IMR-90 (cell line): Measurements from ENCODE around the gene TOMM7. TPM values are rescaled to one million over a fixed set of nuclear protein-coding genes. Genes with fewer than 3 reads are reported as not detected.

Experiments
- ATAC-seq: fragments of 200-7000 bp; cut with Tn5 transposase; 2 replicates; pipeline ENCODE4 v1.9.1; 2020; ENCODE audit warnings: low read depth, mild to moderate bottlenecking, moderate library complexity
- BruUV-seq: library from RNA; stranded (reverse); fragments of 400-500 nt; replicated peaks from 2 replicates; lab custom pipeline; 2021; lab: Mats Ljungman, UMichigan
- CTCF ChIA-PET: fragments of 300-600 bp; formaldehyde crosslinking; extraction: SDS; loops from one replicate; lab custom pipeline; 2021; ENCODE audit warnings: antibody characterized with exemption; lab: Yijun Ruan, JAX
- POLR2A ChIA-PET: fragments of 300-600 bp; sonication (Branson Sonifier 250); formaldehyde crosslinking; loops from one replicate; lab custom pipeline; 2022; ENCODE audit warnings: antibody characterized with exemption; ENCODE audit not compliant: unreplicated experiment; lab: Charles Lee
- DNase-seq: peaks from one replicate; pipeline ENCODE4 v3.0.0; 2013
- H2AFZ ChIP-seq: replicated peaks from 2 replicates; pipeline ENCODE3; 2013; ENCODE audit warnings: low read length, mild to moderate bottlenecking; ENCODE audit not compliant: poor library complexity
- H2AK5ac ChIP-seq: 2 replicates; pipeline ENCODE4 v1.6.1; 2013; ENCODE audit warnings: low read depth, low read length, inconsistent platforms
- H2AK9ac ChIP-seq: replicated peaks from 2 replicates; pipeline ENCODE3; 2013; ENCODE audit warnings: mild to moderate bottlenecking, low read depth, low read length, moderate library complexity; ENCODE audit not compliant: poor library complexity
- H2BK120ac ChIP-seq: 2 replicates; pipeline ENCODE4 v1.6.1; 2013; ENCODE audit warnings: low read depth, low read length, inconsistent platforms
- H2BK15ac ChIP-seq: 3 replicates; pipeline ENCODE4 v1.6.1; 2013; ENCODE audit warnings: low read depth, low read length, inconsistent platforms
- H2BK20ac ChIP-seq: 2 replicates; pipeline ENCODE4 v1.6.1; 2013; ENCODE audit warnings: low read depth, mild to moderate bottlenecking, inconsistent platforms, low read length, moderate library complexity
- H2BK5ac ChIP-seq: 2 replicates; pipeline ENCODE4 v1.6.1; 2013; ENCODE audit warnings: mild to moderate bottlenecking, low read depth, low read length, inconsistent platforms; ENCODE audit not compliant: poor library complexity, severe bottlenecking
- H3K14ac ChIP-seq: replicated peaks from 2 replicates; pipeline ENCODE4 v1.6.1; 2013; ENCODE audit warnings: low read depth, low read length, inconsistent platforms
- H3K18ac ChIP-seq: 2 replicates; pipeline ENCODE4 v1.6.1; 2013; ENCODE audit warnings: low read depth, low read length, control low read depth
- H3K23ac ChIP-seq: 2 replicates; pipeline ENCODE4 v1.6.1; 2013; ENCODE audit warnings: low read depth, low read length, inconsistent platforms
- H3K27ac ChIP-seq: 2 replicates; pipeline ENCODE4 v1.5.1; 2013; ENCODE audit warnings: mild to moderate bottlenecking, control low read depth, low read length; ENCODE audit not compliant: insufficient read depth
- H3K27me3 ChIP-seq: 2 replicates; pipeline ENCODE4 v1.6.1; 2013; ENCODE audit warnings: low read length; ENCODE audit not compliant: control insufficient read depth, insufficient read depth
- H3K36me3 ChIP-seq: 2 replicates; pipeline ENCODE4 v1.6.1; 2013; ENCODE audit warnings: low read length, mixed read lengths; ENCODE audit not compliant: control insufficient read depth, insufficient read depth
- H3K4ac ChIP-seq: 2 replicates; pipeline ENCODE4 v1.6.1; 2013; ENCODE audit warnings: low read depth, low read length, inconsistent platforms
- H3K4me1 ChIP-seq: 2 replicates; pipeline ENCODE4 v1.6.1; 2013; ENCODE audit warnings: low read length, mixed read lengths; ENCODE audit not compliant: control insufficient read depth, insufficient read depth
- H3K4me2 ChIP-seq: 2 replicates; pipeline ENCODE4 v1.6.1; 2013; ENCODE audit warnings: low read depth, mild to moderate bottlenecking, control low read depth, low read length, moderate library complexity
- H3K4me3 ChIP-seq: 2 replicates; pipeline ENCODE4 v1.5.1; 2013; ENCODE audit warnings: low read depth, mild to moderate bottlenecking, control low read depth, low read length, moderate library complexity; ENCODE audit not compliant: insufficient read depth
- H3K56ac ChIP-seq: 2 replicates; pipeline ENCODE4 v1.6.1; 2013; ENCODE audit warnings: low read length, inconsistent platforms; ENCODE audit not compliant: insufficient read depth; ENCODE audit errors: extremely low read depth
- H3K79me1 ChIP-seq, 2 experiments: 2 replicates each; pipeline ENCODE4 v1.6.1; 2013; ENCODE audit warnings: low read length in 2 of 2, inconsistent platforms in 1 of 2, low read depth in 1 of 2
- H3K9ac ChIP-seq: 2 replicates; pipeline ENCODE4 v1.6.1; 2013; ENCODE audit warnings: low read depth, low read length, control low read depth
- H3K9me1 ChIP-seq: 2 replicates; pipeline ENCODE4 v1.6.1; 2013; ENCODE audit warnings: low read length, inconsistent platforms; ENCODE audit not compliant: insufficient read depth
- H3K9me3 ChIP-seq: 2 replicates; pipeline ENCODE4 v1.6.1; 2013; ENCODE audit warnings: low read length; ENCODE audit not compliant: control insufficient read depth, insufficient read depth
- H4K20me1 ChIP-seq: 2 replicates; pipeline ENCODE4 v1.6.1; 2013; ENCODE audit warnings: low read length, inconsistent platforms; ENCODE audit not compliant: insufficient read depth
- H4K5ac ChIP-seq: 2 replicates; pipeline ENCODE4 v1.6.1; 2013; ENCODE audit warnings: mild to moderate bottlenecking, low read depth, low read length, control low read depth
- H4K8ac ChIP-seq, 2 experiments: 2 replicates each; pipeline ENCODE4 v1.6.1; 2013; ENCODE audit warnings: low read depth in 2 of 2, low read length in 2 of 2, control low read depth in 1 of 2, inconsistent platforms in 1 of 2
- H4K91ac ChIP-seq: 2 replicates; pipeline ENCODE4 v1.6.1; 2013; ENCODE audit warnings: low read depth, low read length, inconsistent platforms; ENCODE audit not compliant: insufficient read depth
- CEBPB ChIP-seq: IDR thresholded peaks from 2 replicates; pipeline ENCODE4 v1.6.1; 2012; ENCODE audit warnings: low read depth, low read length, improper control_type of control experiment
- CHD1 ChIP-seq: IDR thresholded peaks from 2 replicates; pipeline ENCODE4 v1.6.1; 2012; ENCODE audit warnings: low read depth, low read length, improper control_type of control experiment
- FOS ChIP-seq: fragments of 150-350 bp; IDR thresholded peaks from 2 replicates; pipeline ENCODE4 v1.6.1; 2016; ENCODE audit warnings: low read depth, low read length
- MAFK ChIP-seq: IDR thresholded peaks from 2 replicates; pipeline ENCODE4 v1.6.1; 2012; ENCODE audit warnings: low read depth, low read length, improper control_type of control experiment
- MAZ ChIP-seq: IDR thresholded peaks from 2 replicates; pipeline ENCODE4 v1.6.1; 2012; ENCODE audit warnings: low read depth, mild to moderate bottlenecking, low read length, improper control_type of control experiment, moderate library complexity, borderline replicate concordance
- NFE2L2 ChIP-seq: fragments of 150-350 bp; IDR thresholded peaks from 2 replicates; pipeline ENCODE4 v1.6.1; 2016; ENCODE audit warnings: low read depth, mild to moderate bottlenecking, low read length
- RAD21 ChIP-seq: IDR thresholded peaks from 2 replicates; pipeline ENCODE4 v1.6.1; 2012; ENCODE audit warnings: low read length, improper control_type of control experiment
- RCOR1 ChIP-seq: IDR thresholded peaks from 2 replicates; pipeline ENCODE4 v1.6.1; 2012; ENCODE audit warnings: mild to moderate bottlenecking, low read length, improper control_type of control experiment; ENCODE audit not compliant: insufficient replicate concordance
- WGBS, 2 experiments: methylation state at CpG; one replicate each; pipeline versions ENCODE4 v1.1.5 to v1.1.7; 2013; ENCODE audit warnings: missing lambda C conversion rate in 2 of 2; ENCODE audit not compliant: insufficient read length in 1 of 2; ENCODE audit errors: extremely low coverage in 2 of 2; 5-methylcytosine and 5-hydroxymethylcytosine counted together
- dilution Hi-C: fragments of 300-500 bp; cut with HindIII; formaldehyde crosslinking; loops from one replicate; pipeline ENCODE4 v1.14.3; 2018; ENCODE audit warnings: low sequenced_read_pairs; ENCODE audit not compliant: unreplicated experiment
- in situ Hi-C: fragments of 300-500 bp; cut with MboI; formaldehyde crosslinking; loops from 3 replicates; pipeline ENCODE4 v1.14.3; 2019; ENCODE audit warnings: low sequenced_read_pairs, inconsistent platforms, mixed read lengths
- intact Hi-C: fragments of 100-400 bp; cut with micrococcal nuclease; formaldehyde crosslinking; loops from 2 replicates; pipeline ENCODE4 v1.10.0; 2022
- polyA plus RNA-seq, 3 experiments: library from polyadenylated mRNA; depleted of rRNA; stranded (reverse); fragments of >200 nt; gene quantifications; 2 replicates each; pipeline ENCODE4 v1.2.3, GENCODE V29; 2012; ENCODE audit warnings: low replicate concordance in 1 of 3
- total RNA-seq: library from RNA; depleted of rRNA; stranded (reverse); fragments of >200 nt; gene quantifications from 2 replicates; pipeline ENCODE4 v1.2.3, GENCODE V29; 2012
- TF ChIP-seq, protein P1 (sequence below): fragments of 150-350 bp; IDR thresholded peaks from 2 replicates; pipeline ENCODE4 v1.6.1; 2017; ENCODE audit warnings: mild to moderate bottlenecking, antibody characterized with exemption, low read length, low read depth

The TOMM7 gene
- total and polyA plus RNA-seq, 2 of the 4 experiments (the other 2 are of a cell fraction): 67.2 to 727 TPM

DNA sequence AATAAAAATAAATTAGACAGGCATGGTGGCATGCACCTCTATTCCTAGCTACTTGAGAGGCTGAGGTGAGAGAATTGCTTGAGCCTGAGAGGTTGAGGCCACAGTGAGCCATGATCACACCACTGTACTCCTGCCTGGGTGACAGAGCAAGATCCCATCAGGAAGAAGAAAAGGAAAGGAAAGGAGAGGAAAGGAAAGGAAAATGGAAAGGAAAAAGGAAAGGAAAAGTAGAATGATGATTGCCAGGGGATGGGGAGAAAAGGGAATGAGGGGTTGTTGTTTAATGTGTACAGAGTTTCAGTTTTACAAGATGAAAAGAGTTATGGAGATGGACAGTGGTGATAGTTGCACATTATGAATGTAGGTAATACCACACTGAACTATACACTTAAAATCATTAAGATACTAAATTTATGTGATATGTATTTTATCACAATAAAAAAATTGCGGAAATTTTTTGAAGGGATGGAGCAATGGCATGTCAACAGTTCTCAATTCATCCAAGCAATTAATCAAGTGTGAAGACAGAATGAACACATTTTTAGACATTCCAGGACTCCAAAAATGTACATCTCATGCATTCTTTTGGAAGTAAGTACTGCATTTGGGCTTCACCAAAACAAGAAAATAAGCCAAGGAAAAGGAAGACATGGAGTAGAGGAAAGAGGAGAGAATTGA, 51.3 kb downstream of the TOMM7 start:
- in situ Hi-C loops (no loop called here), intact Hi-C loops (no loop called here), dilution Hi-C loops (no loop called here)
- Histone ChIP-seq H3K23ac (no peak overlapping the region), H2BK15ac (no peak overlapping the region), H3K9me3 (no peaks in the 10 kb centered on the region), H3K79me1 (no peaks in the 10 kb centered on the region), H2AFZ (peak overlapping the region; percentile 4), H3K4me3 (no peak overlapping the region), H4K8ac (no peak overlapping the region), H4K91ac (no peak overlapping the region), H3K27ac (no peak overlapping the region), H2BK5ac (no peak overlapping the region), H3K14ac (no peak overlapping the region), H3K9me1 (no peaks in the 10 kb centered on the region; the same call in 1 of the 2 replicates), H3K36me3 (no peaks in the 10 kb centered on the region), H3K4ac (no peak overlapping the region), H3K56ac (no peak overlapping the region), H2BK120ac (no peak overlapping the region), H4K5ac (no peak overlapping the region), H4K20me1 (no peaks in the 10 kb centered on the region), H2AK5ac (0 out of 2 replicates have a peak overlapping the region, but pooled peaks have one; percentile 54), H3K4me1 (no peaks in the 10 kb centered on the region), H3K18ac (no peak overlapping the region), H3K9ac (no peak overlapping the region), H3K27me3 (no peaks in the 10 kb centered on the region), H2AK9ac (no peak overlapping the region), H3K4me2 (no peak overlapping the region), H2BK20ac (no peak overlapping the region)
- BruUV-seq: no TSS peak
- DNase-seq: no peak
- no peak for ATAC-seq
- CTCF ChIA-PET: no interaction called here
- no CpG with 5 or more reads among the region's 1 CpG for WGBS, 2 experiments
- POLR2A ChIA-PET: interaction anchor here (0.6 kb wide), 1 partner anchor 282 kb away, joined by 3 read pairs; no protein-coding TSS in a partner anchor
- no peak for TF ChIP-seq CEBPB
- TF ChIP-seq FOS: no peak
- no peak for TF ChIP-seq RAD21
- TF ChIP-seq NFE2L2: no peak
- TF ChIP-seq CHD1: no peak
- TF ChIP-seq MAFK: no peak
- TF ChIP-seq, protein P1, sequence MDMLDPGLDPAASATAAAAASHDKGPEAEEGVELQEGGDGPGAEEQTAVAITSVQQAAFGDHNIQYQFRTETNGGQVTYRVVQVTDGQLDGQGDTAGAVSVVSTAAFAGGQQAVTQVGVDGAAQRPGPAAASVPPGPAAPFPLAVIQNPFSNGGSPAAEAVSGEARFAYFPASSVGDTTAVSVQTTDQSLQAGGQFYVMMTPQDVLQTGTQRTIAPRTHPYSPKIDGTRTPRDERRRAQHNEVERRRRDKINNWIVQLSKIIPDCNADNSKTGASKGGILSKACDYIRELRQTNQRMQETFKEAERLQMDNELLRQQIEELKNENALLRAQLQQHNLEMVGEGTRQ: no peak
- no peak for TF ChIP-seq RCOR1
- no peak for TF ChIP-seq MAZ
